Mammary epithelial cell (primary cell): ENCODE measurements around the gene CXCR1.

Experiments used
- CTCF ChIP-seq, 2 donors: IDR thresholded peaks in 1 of 2; conservative IDR thresholded peaks in 1 of 2; 2 replicates each; pipeline ENCODE4 v1.5.1; 2011 to 2012; ENCODE audit warnings: inconsistent platforms in 2 of 2, low read length in 2 of 2, mild to moderate bottlenecking in 2 of 2, control low read depth in 1 of 2, low read depth in 1 of 2; ENCODE audit not compliant: insufficient read depth in 1 of 2; ENCODE audit errors: extremely low read depth in 1 of 2
- EZH2 ChIP-seq: IDR thresholded peaks from 2 replicates; pipeline ENCODE4 v1.6.1; 2012; ENCODE audit warnings: low read length, inconsistent platforms, borderline replicate concordance

- no peak for TF ChIP-seq CTCF (conservative IDR thresholded peaks at IDR 0.05 in 1 of 2, IDR thresholded peaks at IDR 0.05 in 1 of 2; ENCODE audit: extremely low read depth in 1 of 2, insufficient read depth in 1 of 2, low read depth in 1 of 2, low read length in 2 of 2)
- no peak for TF ChIP-seq EZH2
These were observed 21.6 kb downstream of the CXCR1 start for GRCh38 chr2:218145124-218145523.
